NCI-H774 (cell line): ENCODE data around the gene ANO6.
"Not testable (repeated sequence)": the region's sequence is repeated elsewhere in the genome, so short reads cannot be mapped to it uniquely, and the experiment has no call there.

Experiments
- DNase-seq: peaks from one replicate; lab custom pipeline; 2025; lab: John Stamatoyannopoulos, UW

ANO6 gene

GRCh38 chr12:45309836-45310626 lies 94.1 kb downstream of the ANO6 start:
- DNase-seq = no peak

- no peak for DNase-seq
Measured at GRCh38 chr12:45310627-45310968, 94.7 kb downstream of the ANO6 start.

GRCh38 chr12:45312012-45312411 lies 96.1 kb downstream of the ANO6 start:
- no peak for DNase-seq

- no peak for DNase-seq
Measured at GRCh38 chr12:45314770-45315169, 98.9 kb downstream of the ANO6 start.

GRCh38 chr12:45315462-45315861 lies 99.6 kb downstream of the ANO6 start:
- no peak for DNase-seq

- not testable (repeated sequence) for DNase-seq
Measured at GRCh38 chr12:45317261-45317660, 101.4 kb downstream of the ANO6 start.

DNA sequence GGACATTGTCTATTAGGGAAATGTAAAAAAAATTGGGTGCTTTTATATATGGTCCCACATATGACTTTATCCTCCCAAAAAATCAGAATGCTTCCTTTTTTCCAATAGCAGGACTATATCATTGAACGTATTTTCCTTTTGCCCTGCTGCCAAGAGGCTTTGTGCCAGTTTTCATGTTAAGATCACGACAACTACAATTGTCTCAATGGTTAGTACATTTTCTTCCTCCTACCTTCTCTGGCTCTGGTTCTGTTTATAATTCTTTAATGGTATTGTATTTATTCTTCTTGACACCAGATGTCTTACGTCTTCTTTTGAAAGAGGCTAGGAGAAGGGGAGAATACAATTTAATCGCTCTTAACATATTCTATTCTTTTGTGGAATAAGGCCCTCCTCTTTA lies 106.9 kb downstream of the ANO6 start:
- DNase-seq = no peak

DNA sequence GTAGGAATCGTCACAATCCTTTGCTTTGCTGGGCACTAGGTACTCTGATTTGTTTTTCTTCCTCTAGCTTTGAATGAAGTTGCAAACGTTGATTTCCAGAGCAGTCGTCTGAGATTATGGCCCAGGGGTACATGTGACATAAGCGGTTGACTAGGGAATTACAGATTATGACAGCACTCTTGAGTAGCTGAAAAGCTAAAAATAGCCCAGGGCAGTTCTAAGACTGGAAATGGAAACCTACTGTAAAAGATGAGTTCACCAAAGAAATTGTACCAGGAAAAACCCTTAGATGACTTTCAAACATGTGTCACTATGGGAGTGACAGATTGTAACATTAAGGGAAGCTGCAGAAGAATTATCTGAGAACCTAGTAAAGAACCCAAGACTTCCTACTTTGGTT lies 108.5 kb downstream of the ANO6 start:
- no peak for DNase-seq

DNA sequence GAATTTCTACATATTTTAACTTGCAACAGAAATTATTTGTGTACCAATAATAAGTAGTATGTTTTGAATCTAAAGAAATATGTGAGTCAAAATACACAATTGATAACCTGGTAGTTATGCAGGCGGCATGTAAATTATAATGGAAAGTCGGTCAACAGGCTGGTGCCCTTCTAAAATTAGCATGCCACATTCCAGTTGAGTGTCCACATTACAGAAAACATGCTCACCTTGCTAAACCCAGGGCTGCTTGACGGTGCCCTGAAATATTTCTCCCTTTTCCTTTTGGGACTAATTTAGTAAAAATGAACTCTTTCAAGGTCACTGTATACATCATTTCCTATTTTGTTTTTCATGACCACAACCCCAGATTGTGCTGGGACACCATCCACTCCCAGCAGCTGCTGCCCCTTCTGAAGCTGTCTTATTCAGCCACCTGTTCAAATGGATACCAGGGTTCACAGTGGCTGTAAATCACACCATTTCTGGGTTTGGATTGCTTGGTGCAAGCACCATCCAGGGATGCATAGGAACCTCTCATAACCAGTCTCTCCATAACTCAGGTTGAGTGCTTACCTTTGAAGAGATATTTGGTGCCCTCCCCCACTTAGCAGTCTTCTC lies 110.6 kb downstream of the ANO6 start:
- no peak for DNase-seq

DNA sequence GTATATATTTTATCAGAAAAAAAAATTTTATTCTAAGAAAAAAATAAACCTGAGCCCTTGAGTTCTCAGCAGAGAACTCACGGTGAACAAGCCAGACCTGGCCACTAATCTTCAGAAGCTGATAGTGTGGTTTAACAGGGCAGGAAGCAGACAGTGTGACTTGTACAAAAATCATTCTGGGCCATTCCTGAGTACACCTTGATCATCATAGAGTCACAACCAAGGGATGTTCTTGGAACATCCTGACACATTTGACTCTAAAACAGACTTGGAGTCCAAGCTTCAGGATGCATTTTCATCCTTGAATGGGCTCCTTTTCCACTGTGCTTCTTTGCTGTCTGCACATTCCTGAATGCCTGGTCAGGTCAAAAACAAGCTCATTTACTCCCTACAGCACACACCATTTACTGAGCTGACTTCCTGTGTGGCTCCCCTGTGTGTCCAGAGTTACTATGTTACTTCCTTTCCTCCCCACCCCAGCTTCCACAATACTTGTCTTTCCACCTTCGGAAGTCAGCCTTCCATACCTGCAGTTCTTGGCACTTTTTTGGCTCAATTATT lies 112.0 kb downstream of the ANO6 start:
- no peak for DNase-seq

DNA sequence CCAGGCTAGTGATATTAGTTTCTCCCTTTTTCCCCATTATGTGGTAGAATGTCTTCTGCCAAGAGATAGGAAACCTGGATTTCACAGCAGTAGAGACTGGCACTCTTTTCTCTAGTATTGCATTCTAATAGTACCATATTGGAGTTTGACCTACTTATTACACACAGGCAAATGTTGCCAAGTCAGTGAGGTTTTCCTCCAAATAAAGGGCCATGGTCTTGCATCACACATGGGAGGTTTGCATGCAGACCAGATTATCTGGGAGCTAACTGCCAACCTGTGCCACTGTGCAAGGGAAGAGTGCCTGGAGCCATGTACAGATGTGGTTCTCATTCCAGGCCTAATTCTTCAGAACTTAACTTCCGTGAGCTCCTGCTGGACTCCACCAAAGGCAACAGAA lies 113.3 kb downstream of the ANO6 start:
- DNase-seq = no peak

GRCh38 chr12:45329702-45330101 lies 113.8 kb downstream of the ANO6 start:
- DNase-seq = no peak

DNA sequence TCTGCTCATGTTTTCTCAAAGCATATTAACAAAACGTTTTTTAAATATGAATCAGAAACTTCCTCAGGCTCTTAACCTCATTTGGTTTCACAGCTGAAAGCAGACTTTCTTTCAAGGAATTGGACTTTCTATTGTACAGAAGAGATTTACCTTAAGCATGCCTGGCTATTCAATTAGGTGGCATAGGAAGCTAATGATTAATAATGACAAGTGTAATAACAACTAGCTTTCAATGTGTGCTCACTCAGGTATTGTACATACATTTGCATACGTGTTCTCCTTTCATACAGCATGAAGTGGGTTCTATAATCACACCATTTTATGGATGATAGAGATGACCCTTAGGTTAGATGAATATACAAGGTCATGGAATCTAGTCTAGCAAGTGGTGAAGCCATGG lies 115.7 kb downstream of the ANO6 start:
- no peak for DNase-seq

DNA sequence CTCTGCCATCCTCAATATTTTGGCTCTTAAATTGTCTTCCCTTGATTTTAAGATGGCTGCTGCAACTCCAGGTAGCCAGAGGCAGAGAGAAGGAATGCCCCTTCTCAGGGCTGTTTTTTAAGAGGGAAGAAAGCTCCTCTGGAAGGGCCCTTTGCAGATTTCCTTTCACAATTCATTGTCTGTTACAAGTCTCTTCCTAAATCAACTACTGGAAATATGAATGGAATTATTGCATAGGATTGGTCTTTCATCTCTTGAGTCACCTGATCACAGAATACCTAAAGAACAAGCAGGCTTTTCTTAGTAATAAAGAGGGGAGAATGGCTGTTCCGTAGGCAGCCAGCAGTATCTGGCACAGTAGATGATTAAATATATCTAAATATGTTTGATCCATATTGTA lies 118.5 kb downstream of the ANO6 start:
- DNase-seq = no peak

DNA sequence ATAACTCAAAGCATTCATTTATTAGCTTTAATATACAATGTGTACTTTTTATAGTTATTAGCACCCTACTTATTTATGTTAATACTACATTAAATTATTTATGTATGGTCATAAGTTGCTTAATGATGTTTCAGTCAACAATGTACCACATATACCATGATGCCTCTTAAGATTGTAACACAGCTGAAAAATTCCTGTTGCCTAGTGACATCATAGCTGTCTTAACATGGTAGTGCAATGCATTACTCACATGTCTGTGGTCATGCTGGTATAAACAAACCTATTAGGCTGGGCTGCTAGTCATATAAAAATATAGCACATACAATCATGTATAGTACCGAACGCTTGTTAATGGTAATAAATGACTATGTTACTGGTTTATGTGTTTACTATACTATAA lies 120.4 kb downstream of the ANO6 start:
- no peak for DNase-seq

DNA sequence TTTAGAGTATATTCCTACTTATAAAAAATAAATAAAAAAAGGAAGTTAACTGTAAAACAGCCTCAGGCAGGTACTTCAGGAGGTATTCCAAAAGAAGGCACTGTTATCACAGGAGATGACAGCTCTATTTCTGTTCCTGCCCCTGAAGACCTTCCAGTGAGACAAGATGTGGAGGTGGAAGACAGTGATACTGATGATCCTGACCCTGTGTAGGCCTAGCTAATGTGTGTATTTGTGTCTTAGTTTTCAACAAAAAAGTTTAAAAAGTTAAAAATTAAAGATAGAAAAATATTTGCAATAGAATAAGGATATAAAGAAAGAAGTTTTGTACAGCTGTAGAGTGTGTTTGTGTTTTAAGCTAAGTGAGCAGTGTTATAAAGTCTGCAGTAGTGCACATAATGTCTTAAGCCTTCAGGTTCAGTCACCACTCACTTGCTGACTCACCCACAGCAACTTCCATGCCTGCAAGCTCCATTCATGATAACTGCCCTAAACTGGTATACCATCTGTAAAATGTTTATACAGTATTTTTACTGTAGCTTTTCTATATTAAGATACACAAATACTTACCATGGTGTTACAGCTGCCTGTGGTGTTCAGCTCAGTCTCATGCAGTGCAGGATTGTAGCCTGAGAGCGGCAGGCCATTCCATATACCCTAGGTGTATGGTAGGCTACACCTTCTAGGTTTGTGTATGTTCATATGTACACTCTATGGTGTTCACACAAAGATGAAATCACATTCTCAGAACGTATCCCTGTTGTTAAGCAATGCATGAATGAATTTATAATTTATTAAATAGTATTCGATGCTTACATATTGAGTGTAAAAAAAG lies 121.1 kb downstream of the ANO6 start:
- DNase-seq = no peak

GRCh38 chr12:45337835-45338234 lies 121.9 kb downstream of the ANO6 start:
- no peak for DNase-seq

GRCh38 chr12:45338272-45338671 lies 122.4 kb downstream of the ANO6 start:
- DNase-seq = no peak

GRCh38 chr12:45339035-45339434 lies 123.1 kb downstream of the ANO6 start:
- no peak for DNase-seq

DNA sequence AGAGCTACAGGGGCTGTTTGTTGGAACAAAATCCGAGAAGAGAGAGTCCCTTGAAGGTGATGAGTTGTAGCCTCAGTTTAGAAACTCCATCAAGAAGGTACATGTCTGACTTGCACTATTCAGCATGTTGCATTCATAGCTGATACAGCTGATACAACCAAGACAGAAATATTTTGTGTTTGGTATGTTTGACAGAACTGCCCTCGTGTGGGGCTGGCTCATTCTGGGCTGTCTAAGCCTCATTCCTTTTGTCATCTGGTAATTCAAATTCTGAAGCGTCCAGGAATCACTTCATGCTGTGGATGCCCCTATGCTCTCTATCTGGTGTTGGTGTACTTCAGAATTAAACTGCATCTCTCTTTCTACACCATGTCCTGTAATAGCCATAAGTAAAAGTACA lies 126.3 kb downstream of the ANO6 start:
- no peak for DNase-seq

- no peak for DNase-seq
Measured at GRCh38 chr12:45342848-45343247, 127.0 kb downstream of the ANO6 start.

DNA sequence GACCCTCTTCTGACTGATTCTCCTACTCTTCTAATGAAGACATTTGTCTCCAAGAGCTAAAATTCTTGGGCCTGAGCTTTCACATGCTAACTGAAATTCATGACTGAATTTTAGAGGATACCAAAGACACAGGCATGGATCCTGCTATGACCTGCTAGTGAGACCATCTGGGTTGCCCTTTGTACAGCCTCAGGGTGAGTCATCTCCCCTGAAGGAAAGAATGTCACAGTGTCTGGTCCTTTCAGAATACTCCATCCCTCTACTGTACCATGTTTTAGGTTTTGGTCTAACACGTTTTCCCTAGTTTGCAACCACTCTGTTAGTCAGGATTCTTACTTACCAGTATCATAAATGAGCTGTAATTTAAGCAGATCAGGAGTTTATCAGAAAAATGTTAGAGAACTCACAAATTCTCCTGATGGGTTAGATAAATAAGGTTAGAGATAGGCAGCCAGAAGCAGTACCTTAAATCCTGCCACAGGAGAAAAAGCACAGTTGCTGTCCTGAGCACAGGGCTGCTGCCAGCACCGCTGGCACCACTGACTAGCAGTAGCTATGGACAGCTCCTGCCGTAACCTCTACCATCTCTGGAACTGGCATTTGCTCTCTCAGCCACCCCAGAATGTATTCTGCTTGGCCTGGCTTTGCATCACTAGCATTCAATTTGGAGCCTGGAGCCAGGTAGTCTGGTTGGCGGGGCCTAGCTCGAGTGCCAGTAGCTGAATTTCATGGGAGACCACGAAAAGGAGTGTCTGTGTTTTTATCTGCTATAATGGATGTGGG lies 127.6 kb downstream of the ANO6 start:
- DNase-seq = no peak
